ENCODE results near the gene WDR17.

- TF ChIP-seq CTCF (IDR thresholded peaks at IDR 0.05): no peak
- no peak for TF ChIP-seq POLR2A (IDR thresholded peaks at IDR 0.05)
- no peak for TF ChIP-seq EP300 (IDR thresholded peaks at IDR 0.05)
Observed at GRCh38 chr4:176084769-176085168, 19.1 kb downstream of the WDR17 start.
